ENCODE data around the gene NT5DC3.

- TF ChIP-seq CTCF (conservative IDR thresholded peaks at IDR 0.05; ENCODE audit: low read length) = no peak
- TF ChIP-seq EZH2phosphoT487 (IDR thresholded peaks at IDR 0.05; ENCODE audit: borderline replicate concordance, low read depth, low read length) = no peak
Measured at GRCh38 chr12:103799504-103799856, 41.6 kb downstream of the NT5DC3 start.

All from OCI-LY7 (cell line).